Left lung (tissue), 10 donors: ENCODE measurements around the gene CCDC9. TPM values are rescaled to one million over a fixed set of nuclear protein-coding genes. Genes with fewer than 3 reads are reported as not detected.
A peak's percentile ranks its signal among the peaks of the same experiment; 100 is the strongest.

Experiments
- ATAC-seq: fragments of 200-7000 bp; cut with Tn5 transposase; one replicate; pipeline ENCODE4 v1.9.1; 2020; ENCODE audit warnings: moderate library complexity
- DNase-seq, 4 donors: peaks; one replicate each; pipeline ENCODE4 v3.0.0-alpha.2; 2013 to 2020
- H3K27ac ChIP-seq, 2 donors: fragments of 200-600 bp; sonication (generic) in 1 of 2; one replicate each; pipeline versions ENCODE4 v1.5.0 to v1.8.0; 2020 to 2021
- H3K27me3 ChIP-seq, 2 donors: fragments of 200-600 bp; sonication (generic) in 1 of 2; one replicate each; pipeline versions ENCODE4 v1.5.0 to v1.8.0; 2020 to 2021
- H3K36me3 ChIP-seq, 2 donors: fragments of 200-600 bp; sonication (generic) in 1 of 2; one replicate each; pipeline versions ENCODE4 v1.5.0 to v1.8.0; 2020 to 2021
- H3K4me1 ChIP-seq, 2 donors: fragments of 200-600 bp; one replicate each; pipeline ENCODE4 v1.8.0; 2021
- H3K4me3 ChIP-seq, 2 donors: fragments of 200-600 bp; sonication (generic) in 1 of 2; one replicate each; pipeline versions ENCODE4 v1.5.0 to v1.8.0; 2020 to 2021; ENCODE audit warnings: mild to moderate bottlenecking in 1 of 2
- H3K9me3 ChIP-seq, 2 donors: fragments of 200-600 bp; sonication (generic) in 1 of 2; one replicate each; pipeline versions ENCODE4 v1.5.0 to v1.8.0; 2020 to 2021
- intact Hi-C, 2 donors: fragments of 100-400 bp; cut with DNase I; formaldehyde crosslinking; loops; one replicate each; pipeline versions ENCODE4 v1.11.2 to v1.14.2; 2022
- polyA plus RNA-seq, 6 donors: library from polyadenylated mRNA; unstranded; fragments of 120-200 nt; gene quantifications; one replicate each; pipeline ENCODE4 v1.2.1, GENCODE V29; 2013; ENCODE audit not compliant: insufficient read length in 6 of 6
- total RNA-seq, 2 donors: library from RNA; stranded (reverse); fragmentation: NEBNext Ultra II Directional; extraction: Animal tissue kit (Norgen Biotek cat#: 25700); gene quantifications; one replicate each; pipeline ENCODE4 v1.2.1, GENCODE V29; 2021
- TF ChIP-seq, protein P1 (sequence below), 2 donors: fragments of 200-600 bp; sonication (generic) in 1 of 2; IDR thresholded peaks; one replicate each; pipeline versions ENCODE4 v1.5.0 to v1.8.0; 2021; ENCODE audit warnings: antibody characterized with exemption in 2 of 2
- donor health status: DM: no; HTN: yes; CAD: no.
- donor health status: DM: no; HTN: no; CAD: no.

The CCDC9 gene
- total and polyA plus RNA-seq, 8 donors, result 24.7 to 35.8 (median 28.6) TPM

DNA sequence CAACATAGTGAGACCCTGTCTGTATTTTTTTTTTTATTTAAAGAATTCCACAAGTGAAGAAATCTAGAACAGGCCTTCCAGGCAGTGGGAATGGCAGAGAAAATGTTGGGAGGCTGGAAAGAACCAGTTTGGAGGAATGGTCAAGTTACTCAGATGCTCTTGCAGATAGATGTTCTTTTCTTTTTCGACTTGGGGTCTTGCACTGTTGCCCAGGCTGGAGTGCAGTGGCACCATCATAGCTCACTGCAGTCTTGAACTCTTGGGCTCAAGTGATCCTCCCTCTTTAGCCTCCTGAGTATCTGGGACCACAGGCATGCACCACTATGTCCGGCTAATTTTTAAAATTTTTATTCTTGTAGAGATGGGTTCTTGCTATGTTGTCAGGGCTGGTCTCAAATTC, 54.0 kb downstream of the CCDC9 start:
- no peak for ATAC-seq
- Histone ChIP-seq H3K36me3 (peaks cover 0 to 19% of the 10 kb centered on the region in 2 donors), H3K4me1 (peaks cover 0 to 51% of the 10 kb centered on the region in 2 donors), H3K27me3 (peaks cover 0 to 21% of the 10 kb centered on the region in 2 donors), H3K9me3 (no peaks in the 10 kb centered on the region), H3K27ac (peak overlapping the region; percentile 71 to 88), H3K4me3 (peak overlapping the region; percentile 7 to 58)
- intact Hi-C loops, result no loop called here
- TF ChIP-seq, protein P1, sequence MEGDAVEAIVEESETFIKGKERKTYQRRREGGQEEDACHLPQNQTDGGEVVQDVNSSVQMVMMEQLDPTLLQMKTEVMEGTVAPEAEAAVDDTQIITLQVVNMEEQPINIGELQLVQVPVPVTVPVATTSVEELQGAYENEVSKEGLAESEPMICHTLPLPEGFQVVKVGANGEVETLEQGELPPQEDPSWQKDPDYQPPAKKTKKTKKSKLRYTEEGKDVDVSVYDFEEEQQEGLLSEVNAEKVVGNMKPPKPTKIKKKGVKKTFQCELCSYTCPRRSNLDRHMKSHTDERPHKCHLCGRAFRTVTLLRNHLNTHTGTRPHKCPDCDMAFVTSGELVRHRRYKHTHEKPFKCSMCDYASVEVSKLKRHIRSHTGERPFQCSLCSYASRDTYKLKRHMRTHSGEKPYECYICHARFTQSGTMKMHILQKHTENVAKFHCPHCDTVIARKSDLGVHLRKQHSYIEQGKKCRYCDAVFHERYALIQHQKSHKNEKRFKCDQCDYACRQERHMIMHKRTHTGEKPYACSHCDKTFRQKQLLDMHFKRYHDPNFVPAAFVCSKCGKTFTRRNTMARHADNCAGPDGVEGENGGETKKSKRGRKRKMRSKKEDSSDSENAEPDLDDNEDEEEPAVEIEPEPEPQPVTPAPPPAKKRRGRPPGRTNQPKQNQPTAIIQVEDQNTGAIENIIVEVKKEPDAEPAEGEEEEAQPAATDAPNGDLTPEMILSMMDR (IDR thresholded peaks at IDR 0.05), result no peak
- DNase-seq, result no peak

DNA sequence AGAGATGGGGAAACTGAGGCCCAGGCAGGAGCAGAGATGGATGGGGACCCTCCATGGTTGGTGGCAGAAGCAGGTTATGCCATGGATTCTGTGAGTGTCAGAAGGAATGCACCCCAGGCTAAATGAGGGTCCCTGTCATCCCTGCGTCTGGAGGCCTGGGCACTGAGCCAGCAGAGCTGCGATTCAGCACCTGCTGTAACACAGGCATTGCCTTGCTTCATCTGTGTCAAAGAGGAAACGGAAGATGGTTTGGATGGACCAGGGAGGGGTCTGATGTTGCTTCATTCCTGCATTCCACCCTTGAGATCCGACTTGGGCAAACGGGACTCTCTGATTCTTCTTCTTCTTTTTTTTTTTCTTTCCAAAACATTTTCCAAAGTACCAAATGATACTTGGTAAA, 54.5 kb downstream of the CCDC9 start:
- H3K36me3 ChIP-seq, result peaks cover 0 to 19% of the 10 kb centered on the region in 2 donors
- intact Hi-C loops, result no loop called here
- ATAC-seq, result peak; percentile 5
- no peaks in the 10 kb centered on the region for H3K9me3 ChIP-seq
- H3K27ac ChIP-seq, result peak overlapping the region; percentile 71 to 88
- H3K4me3 ChIP-seq, result peak overlapping the region; percentile 7 to 58
- peaks cover 0 to 21% of the 10 kb centered on the region in 2 donors for H3K27me3 ChIP-seq
- peak in 2 of 4 donors; percentile 74 to 90 for DNase-seq
- peaks cover 0 to 52% of the 10 kb centered on the region in 2 donors for H3K4me1 ChIP-seq
- TF ChIP-seq, protein P1 (IDR thresholded peaks at IDR 0.05), result no peak

DNA sequence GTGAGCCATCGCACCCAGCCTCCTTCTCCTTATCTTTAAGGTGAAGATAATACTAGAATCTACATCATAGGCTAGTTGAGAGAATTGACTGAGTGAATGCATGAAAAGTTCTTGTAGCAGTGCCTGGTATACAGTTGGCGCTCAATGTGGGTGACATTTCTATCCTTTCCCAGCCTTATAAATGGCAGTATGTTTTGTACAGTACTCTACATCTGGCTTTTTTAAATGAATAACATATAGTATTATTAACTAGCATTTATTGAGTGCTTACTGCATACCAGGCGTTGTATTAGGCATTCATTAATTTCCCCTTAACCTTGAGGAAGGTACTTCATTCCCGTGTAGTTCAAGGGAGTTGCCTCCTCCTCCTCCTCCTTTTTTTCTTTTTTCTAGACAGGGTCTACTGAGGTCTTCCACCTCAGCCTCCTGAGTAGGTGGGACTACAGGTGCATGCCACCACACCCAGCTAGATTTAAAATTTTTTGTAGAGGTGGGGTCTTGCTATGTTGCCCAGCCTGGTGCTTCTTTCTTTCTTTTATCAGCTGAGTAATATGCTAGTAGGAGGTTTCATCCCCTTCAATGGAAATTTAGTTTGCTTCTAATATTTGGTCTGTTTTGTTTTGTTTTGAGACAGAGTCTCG, 56.2 kb downstream of the CCDC9 start:
- Histone ChIP-seq H3K4me1 (peaks cover 0 to 63% of the 10 kb centered on the region in 2 donors), H3K27ac (peak overlapping the region; percentile 71 to 88), H3K36me3 (peaks cover 0 to 31% of the 10 kb centered on the region in 2 donors), H3K27me3 (peaks cover 0 to 21% of the 10 kb centered on the region in 2 donors), H3K4me3 (peak overlapping the region in 1 of 2 donors; percentile 58), H3K9me3 (no peaks in the 10 kb centered on the region)
- ATAC-seq (no peak), DNase-seq (no peak)
- TF ChIP-seq, protein P1 (IDR thresholded peaks at IDR 0.05), result no peak
- intact Hi-C loops, result no loop called here

DNA sequence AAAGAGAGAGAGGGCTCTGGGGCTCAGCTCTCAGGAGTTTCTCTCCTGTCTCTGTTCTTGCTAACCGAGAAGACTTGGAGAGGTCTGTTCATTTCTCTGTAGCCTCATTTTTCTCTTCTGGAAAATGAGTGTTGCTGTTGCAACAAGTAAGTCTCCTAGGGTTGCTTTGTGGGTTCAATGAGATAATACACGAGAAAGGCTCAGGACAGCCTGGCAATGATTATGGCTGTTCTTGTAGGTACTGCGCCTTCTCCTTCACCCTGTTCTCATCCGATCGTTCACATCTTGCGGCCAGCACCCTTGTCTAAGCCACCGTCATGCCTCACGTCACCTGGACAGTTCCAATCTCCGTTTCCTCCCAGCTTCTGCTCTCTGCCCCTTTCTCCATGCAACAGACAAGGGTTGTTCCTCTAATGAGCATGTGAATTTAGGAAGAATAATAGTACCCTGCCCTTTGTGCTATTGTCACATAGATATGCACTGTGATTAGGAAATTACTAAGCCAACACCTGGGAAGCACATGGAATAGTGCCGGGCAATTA, 57.5 kb downstream of the CCDC9 start:
- H3K4me1 ChIP-seq, result peaks cover 0 to 60% of the 10 kb centered on the region in 2 donors
- DNase-seq, result no peak
- TF ChIP-seq, protein P1 (IDR thresholded peaks at IDR 0.05), result no peak
- H3K27me3 ChIP-seq, result peaks cover 0 to 21% of the 10 kb centered on the region in 2 donors
- H3K9me3 ChIP-seq, result no peaks in the 10 kb centered on the region
- intact Hi-C loops, result no loop called here
- H3K36me3 ChIP-seq, result peaks cover 0 to 37% of the 10 kb centered on the region in 2 donors
- ATAC-seq, result peak; percentile 3
- H3K4me3 ChIP-seq, result peak overlapping the region in 1 of 2 donors; percentile 58
- H3K27ac ChIP-seq, result peak overlapping the region; percentile 74 to 88

DNA sequence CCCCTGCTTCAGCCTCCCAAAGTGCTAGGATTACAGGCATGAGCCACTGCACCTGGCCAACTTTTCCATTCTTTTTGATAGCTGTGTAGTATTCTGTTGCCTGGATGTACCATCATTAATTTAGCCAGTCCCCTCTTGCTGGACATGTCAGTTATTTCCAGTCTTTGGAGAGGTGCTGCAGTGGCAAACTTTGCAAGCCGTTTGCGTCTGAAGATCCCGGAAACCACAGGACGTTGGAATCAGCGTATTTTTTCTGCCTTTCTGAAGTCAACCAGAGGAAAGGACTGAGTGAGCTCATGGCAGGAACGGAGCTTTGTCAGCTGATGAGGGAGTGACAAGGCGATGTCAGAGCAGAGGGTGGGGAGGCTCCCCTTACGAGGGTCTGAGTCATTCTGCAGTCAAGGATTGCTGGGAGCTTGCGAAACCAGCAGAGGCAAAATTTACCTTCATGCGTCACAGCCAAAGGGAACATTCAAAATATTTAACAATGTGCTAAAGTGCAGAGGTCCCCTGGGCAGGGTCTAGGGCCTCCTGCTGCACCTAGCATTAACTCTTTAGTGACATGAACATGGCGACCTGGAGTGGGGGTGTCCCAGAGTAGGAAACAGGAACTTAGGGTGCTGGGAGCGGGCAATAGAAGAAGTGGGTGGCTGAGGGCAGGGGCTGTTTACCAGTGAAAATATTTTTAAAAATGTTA, 58.9 kb downstream of the CCDC9 start:
- H3K4me3 ChIP-seq, result peak overlapping the region in 1 of 2 donors; percentile 58
- intact Hi-C loops, result no loop called here
- TF ChIP-seq, protein P1 (IDR thresholded peaks at IDR 0.05), result no peak
- DNase-seq, result peak in 1 of 4 donors; percentile 91
- peak overlapping the region; percentile 74 to 88 for H3K27ac ChIP-seq
- no peaks in the 10 kb centered on the region for H3K9me3 ChIP-seq
- H3K4me1 ChIP-seq, result peaks cover 0 to 57% of the 10 kb centered on the region in 2 donors
- peaks cover 0 to 18% of the 10 kb centered on the region in 2 donors for H3K27me3 ChIP-seq
- peaks cover 0 to 51% of the 10 kb centered on the region in 2 donors for H3K36me3 ChIP-seq
- peak; percentile 92 for ATAC-seq
